Progenitor cell of endocrine pancreas (in vitro differentiated cells): ENCODE data around the gene PSMD1. TPM values are rescaled to one million over a fixed set of nuclear protein-coding genes. Genes with fewer than 3 reads are reported as not detected.

Experiments used
- DNase-seq: peaks from one replicate; pipeline ENCODE4 v3.0.0; 2021; ENCODE audit warnings: low spot score; ENCODE audit not compliant: unreplicated experiment
- H3K27ac Mint-ChIP-seq: 2 replicates; pipeline ENCODE4 v1.8.0; 2021; ENCODE audit warnings: mild to moderate bottlenecking, moderate library complexity, mixed read lengths
- H3K27me3 Mint-ChIP-seq: 2 replicates; pipeline ENCODE4 v1.8.0; 2021; ENCODE audit warnings: mixed read lengths
- H3K36me3 Mint-ChIP-seq: 2 replicates; pipeline ENCODE4 v1.8.0; 2022; ENCODE audit warnings: mixed read lengths; ENCODE audit not compliant: insufficient read depth
- H3K4me1 Mint-ChIP-seq: 2 replicates; pipeline ENCODE4 v1.8.0; 2021; ENCODE audit warnings: low read depth, mixed read lengths
- H3K4me3 Mint-ChIP-seq: 2 replicates; pipeline ENCODE4 v1.8.0; 2021; ENCODE audit warnings: low read depth, mild to moderate bottlenecking, moderate library complexity, mixed read lengths
- H3K9me3 Mint-ChIP-seq: 2 replicates; pipeline ENCODE4 v1.8.0; 2021; ENCODE audit warnings: low read depth, mixed read lengths
- total RNA-seq: library from RNA; stranded (reverse); gene quantifications from 2 replicates; pipeline ENCODE4 v1.2.1, GENCODE V29; 2021
- TF ChIP-seq, protein P1 (sequence below): fragments of 200-600 bp; sonication (generic); IDR thresholded peaks from one replicate; pipeline ENCODE4 v1.5.0; 2021; ENCODE audit warnings: antibody characterized with exemption, mild to moderate bottlenecking; ENCODE audit not compliant: unreplicated experiment

The PSMD1 gene
- total RNA-seq, 1 donor from 2014 or later: 99.0 TPM

DNA sequence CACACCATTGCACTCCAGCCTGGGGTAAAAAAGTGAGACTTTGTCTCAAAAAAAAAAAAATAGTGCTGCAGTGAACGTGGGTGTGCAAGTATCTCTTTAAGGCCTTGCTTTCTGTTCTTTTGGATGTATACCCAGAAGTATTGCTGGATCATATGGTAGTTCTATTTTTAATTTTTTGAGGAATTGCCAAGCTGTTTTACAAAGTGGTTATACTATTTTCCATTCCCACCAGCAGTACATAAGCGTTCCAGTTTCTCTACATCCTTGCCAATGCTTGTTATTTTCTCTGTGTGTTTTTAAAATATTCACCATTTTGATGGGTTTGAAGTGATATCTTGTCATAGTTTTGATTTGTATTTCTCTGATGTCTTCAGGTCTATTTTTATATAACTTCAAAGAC, 154.8 kb downstream of the PSMD1 start:
- Mint-ChIP-seq H3K27ac (no peak overlapping the region), H3K9me3 (no peaks in the 10 kb centered on the region), H3K4me1 (no peaks in the 10 kb centered on the region), H3K27me3 (no peaks in the 10 kb centered on the region), H3K36me3 (peaks cover 14% of the 10 kb centered on the region), H3K4me3 (no peak overlapping the region)
- DNase-seq: no peak
- TF ChIP-seq, protein P1, sequence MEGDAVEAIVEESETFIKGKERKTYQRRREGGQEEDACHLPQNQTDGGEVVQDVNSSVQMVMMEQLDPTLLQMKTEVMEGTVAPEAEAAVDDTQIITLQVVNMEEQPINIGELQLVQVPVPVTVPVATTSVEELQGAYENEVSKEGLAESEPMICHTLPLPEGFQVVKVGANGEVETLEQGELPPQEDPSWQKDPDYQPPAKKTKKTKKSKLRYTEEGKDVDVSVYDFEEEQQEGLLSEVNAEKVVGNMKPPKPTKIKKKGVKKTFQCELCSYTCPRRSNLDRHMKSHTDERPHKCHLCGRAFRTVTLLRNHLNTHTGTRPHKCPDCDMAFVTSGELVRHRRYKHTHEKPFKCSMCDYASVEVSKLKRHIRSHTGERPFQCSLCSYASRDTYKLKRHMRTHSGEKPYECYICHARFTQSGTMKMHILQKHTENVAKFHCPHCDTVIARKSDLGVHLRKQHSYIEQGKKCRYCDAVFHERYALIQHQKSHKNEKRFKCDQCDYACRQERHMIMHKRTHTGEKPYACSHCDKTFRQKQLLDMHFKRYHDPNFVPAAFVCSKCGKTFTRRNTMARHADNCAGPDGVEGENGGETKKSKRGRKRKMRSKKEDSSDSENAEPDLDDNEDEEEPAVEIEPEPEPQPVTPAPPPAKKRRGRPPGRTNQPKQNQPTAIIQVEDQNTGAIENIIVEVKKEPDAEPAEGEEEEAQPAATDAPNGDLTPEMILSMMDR: no peak

DNA sequence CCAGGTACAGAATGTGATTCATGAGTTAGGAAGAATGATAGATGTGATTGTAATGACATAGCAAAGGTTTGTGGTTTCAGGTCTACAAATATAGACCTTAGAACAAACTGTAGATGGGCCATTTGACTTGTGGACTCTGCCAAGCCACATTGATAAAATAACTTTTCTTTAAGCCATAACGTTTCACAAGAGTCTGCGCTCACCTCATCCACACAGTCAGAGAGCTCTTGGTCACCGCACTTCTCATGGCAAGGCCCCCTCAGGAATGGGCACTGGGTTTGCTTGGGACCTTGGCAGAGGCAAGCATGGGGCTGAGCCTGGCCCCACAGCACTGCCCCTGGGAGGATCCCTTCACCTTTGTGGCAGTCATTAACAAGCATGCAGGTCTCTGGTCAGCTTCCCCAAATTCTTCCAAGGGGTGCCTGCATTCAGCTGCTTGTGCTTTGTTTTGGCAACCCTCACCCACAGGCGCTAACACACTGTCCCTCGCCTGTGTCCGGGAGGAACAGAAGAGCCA, 155.7 kb downstream of the PSMD1 start:
- H3K27me3 Mint-ChIP-seq: no peaks in the 10 kb centered on the region
- no peak overlapping the region for H3K4me3 Mint-ChIP-seq
- H3K36me3 Mint-ChIP-seq: peaks cover 17% of the 10 kb centered on the region
- no peaks in the 10 kb centered on the region for H3K4me1 Mint-ChIP-seq
- H3K27ac Mint-ChIP-seq: no peak overlapping the region
- DNase-seq: no peak
- TF ChIP-seq, protein P1: no peak
- no peaks in the 10 kb centered on the region for H3K9me3 Mint-ChIP-seq

DNA sequence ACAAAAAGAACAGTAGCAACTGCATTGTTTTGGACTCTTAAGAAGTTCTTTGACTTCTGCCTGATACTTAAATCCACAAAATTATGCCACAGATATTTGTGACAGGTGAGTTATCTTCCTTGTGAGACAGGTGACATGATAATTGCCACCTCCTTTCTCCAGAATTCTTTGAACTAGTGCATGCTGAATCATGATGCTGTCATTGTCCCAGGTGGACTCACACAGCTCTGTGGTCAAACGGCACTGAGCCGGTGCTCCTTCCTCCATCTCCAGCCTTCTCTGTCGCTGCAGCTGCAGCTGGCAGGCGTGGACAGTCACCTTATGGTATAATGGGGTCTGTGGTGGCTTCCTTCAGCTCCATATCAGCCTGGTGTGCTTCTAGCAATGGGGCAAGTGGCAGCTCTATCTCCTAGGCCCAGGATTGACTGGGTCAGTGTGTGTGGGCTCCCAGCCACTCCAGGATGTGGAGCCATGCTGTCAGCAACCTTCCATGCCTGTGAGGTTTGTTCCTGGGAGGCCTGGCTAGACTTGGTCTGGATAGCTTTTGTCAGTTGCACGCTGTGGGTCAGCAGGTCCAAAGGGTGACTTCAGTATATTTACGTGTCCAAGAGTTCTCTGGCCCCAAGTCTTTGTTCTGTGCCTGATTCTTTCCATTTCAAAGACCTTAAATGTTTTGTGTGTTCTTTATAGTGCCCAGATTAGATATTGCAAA, 157.4 kb downstream of the PSMD1 start:
- peaks cover 21% of the 10 kb centered on the region for H3K36me3 Mint-ChIP-seq
- DNase-seq: no peak

DNA sequence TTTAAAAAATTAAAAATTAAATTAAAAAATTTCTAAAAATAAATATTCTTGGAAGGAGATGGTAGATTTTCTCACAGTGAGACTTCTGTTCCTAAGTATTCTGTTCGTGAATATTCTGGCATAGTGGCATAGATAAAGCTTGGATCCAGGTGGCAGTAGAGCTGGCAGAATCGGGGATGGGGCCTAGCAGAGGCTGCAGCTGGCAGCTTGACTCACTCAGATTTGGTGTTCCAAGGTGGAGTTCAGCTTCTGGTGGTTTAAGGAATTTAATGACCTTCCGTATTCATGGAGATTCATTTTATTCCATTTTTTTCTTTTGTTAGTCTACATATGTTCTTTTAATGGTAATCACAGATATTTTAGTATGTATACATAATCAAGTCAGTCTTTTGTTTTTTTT, 161.7 kb downstream of the PSMD1 start:
- Mint-ChIP-seq H3K9me3 (no peaks in the 10 kb centered on the region), H3K4me1 (no peaks in the 10 kb centered on the region), H3K4me3 (no peak overlapping the region), H3K27me3 (no peaks in the 10 kb centered on the region), H3K27ac (no peak overlapping the region), H3K36me3 (peaks cover 31% of the 10 kb centered on the region)
- TF ChIP-seq, protein P1: no peak
- no peak for DNase-seq

More for the DNA sequence above, 157.4 kb downstream of the PSMD1 start:
- TF ChIP-seq, protein P1: no peak
- H3K27ac Mint-ChIP-seq: no peak overlapping the region
- H3K4me1 Mint-ChIP-seq: no peaks in the 10 kb centered on the region
- H3K9me3 Mint-ChIP-seq: no peaks in the 10 kb centered on the region
- H3K27me3 Mint-ChIP-seq: no peaks in the 10 kb centered on the region
- H3K4me3 Mint-ChIP-seq: no peak overlapping the region

DNA sequence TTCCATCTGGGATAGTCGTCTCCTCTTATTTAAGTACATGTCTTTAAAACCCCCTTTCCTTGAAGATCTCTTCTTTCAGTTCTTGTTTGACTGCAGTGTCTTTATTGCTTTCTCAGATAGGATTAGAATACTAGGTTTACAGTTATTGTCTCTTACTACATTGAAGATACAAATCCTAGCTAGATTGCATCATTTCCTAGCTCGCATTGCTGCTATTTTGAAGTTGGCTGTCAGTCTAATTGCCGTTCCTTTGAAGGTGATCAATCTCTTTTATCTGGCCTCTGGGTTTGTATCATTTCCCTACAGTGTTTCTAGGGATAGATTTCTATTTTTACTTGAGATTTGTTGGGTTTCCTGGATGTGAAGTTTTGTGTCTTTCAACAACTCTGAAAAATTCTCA, 162.6 kb downstream of the PSMD1 start:
- Mint-ChIP-seq H3K4me3 (no peak overlapping the region), H3K27ac (no peak overlapping the region), H3K36me3 (peaks cover 33% of the 10 kb centered on the region), H3K27me3 (no peaks in the 10 kb centered on the region), H3K4me1 (no peaks in the 10 kb centered on the region), H3K9me3 (no peaks in the 10 kb centered on the region)
- no peak for DNase-seq
- TF ChIP-seq, protein P1: no peak
